ENCODE results near the gene MTCH1.

DNA sequence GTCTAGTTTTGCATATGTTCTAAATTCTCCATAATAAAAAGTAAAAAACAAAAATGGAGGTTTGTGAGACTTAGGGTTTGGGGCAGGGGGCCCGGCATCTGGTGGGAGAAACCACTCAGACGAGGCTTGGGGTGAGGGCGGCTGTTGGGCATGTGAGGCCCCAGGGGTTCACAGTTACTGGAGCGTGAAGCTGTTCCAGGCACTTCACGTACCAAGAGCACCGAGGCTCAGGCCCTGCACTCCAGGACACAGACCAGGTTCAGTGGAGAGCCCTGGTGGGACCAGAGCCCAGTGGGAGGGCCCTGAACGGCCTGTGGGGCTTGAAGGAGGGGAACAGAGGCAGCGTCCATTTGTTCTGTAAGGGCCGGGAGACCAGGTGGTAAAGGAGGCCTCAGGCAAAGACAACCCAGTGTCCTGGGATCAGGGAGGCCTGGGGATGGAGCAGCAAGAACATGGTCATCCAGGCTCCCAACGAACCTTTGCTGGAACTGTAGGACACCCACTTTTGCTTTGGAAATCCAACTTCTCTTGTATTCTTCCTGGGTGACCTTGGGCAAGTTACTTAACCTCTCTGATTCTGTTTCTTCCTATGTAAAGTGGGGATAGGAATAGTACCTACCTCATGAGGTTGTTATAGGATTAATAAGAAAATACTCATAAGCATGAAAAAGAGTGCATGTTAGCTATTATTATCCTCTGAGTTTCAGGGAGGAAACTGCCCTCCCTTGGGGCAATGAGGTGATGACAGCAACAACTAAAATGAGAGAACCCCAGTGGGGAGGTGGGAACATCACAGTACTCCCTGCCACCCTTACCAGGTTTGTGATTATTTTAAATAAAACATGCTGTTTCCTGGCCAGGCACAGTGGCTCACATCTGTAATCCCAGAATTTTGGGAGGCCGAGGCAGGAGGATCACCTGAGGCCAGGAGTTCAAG, 18.3 kb upstream of the MTCH1 start:
- TF ChIP-seq, protein P1, sequence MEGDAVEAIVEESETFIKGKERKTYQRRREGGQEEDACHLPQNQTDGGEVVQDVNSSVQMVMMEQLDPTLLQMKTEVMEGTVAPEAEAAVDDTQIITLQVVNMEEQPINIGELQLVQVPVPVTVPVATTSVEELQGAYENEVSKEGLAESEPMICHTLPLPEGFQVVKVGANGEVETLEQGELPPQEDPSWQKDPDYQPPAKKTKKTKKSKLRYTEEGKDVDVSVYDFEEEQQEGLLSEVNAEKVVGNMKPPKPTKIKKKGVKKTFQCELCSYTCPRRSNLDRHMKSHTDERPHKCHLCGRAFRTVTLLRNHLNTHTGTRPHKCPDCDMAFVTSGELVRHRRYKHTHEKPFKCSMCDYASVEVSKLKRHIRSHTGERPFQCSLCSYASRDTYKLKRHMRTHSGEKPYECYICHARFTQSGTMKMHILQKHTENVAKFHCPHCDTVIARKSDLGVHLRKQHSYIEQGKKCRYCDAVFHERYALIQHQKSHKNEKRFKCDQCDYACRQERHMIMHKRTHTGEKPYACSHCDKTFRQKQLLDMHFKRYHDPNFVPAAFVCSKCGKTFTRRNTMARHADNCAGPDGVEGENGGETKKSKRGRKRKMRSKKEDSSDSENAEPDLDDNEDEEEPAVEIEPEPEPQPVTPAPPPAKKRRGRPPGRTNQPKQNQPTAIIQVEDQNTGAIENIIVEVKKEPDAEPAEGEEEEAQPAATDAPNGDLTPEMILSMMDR (IDR thresholded peaks at IDR 0.05 in 8 of 11, conservative IDR thresholded peaks at IDR 0.05 in 3 of 11), result peak in 2 of 11 experiments; percentile 8 to 21
- TF ChIP-seq POLR2AphosphoS5 (IDR thresholded peaks at IDR 0.05) (peak in 2 of 3 donors; percentile 36 to 70), POLR2A (IDR thresholded peaks at IDR 0.05) (no peak)
